Brain pericyte (primary cell): Measurements from ENCODE around the gene TRAPPC2L.

Experiments used
- DNase-seq: peaks from one replicate; pipeline ENCODE4 v3.0.0-alpha.2; 2012; ENCODE audit warnings: low read depth, low spot score

The TRAPPC2L gene

GRCh38 chr16:88839026-88839529 is 17.8 kb upstream of the TRAPPC2L start:
- no peak for DNase-seq

GRCh38 chr16:88839745-88840599 is 17.0 kb upstream of the TRAPPC2L start:
- DNase-seq: no peak

GRCh38 chr16:88840600-88841215 is 16.2 kb upstream of the TRAPPC2L start:
- no peak for DNase-seq

GRCh38 chr16:88841521-88842307 is 15.2 kb upstream of the TRAPPC2L start:
- DNase-seq: no peak

- no peak for DNase-seq
Measured at GRCh38 chr16:88842308-88842756, 14.6 kb upstream of the TRAPPC2L start.

GRCh38 chr16:88842806-88843205 is 14.1 kb upstream of the TRAPPC2L start:
- DNase-seq: no peak

- DNase-seq: no peak
Measured at GRCh38 chr16:88843256-88843655, 13.7 kb upstream of the TRAPPC2L start.

GRCh38 chr16:88844419-88845036 is 12.4 kb upstream of the TRAPPC2L start:
- no peak for DNase-seq

- DNase-seq: no peak
Measured at GRCh38 chr16:88846088-88846487, 10.8 kb upstream of the TRAPPC2L start.

- no peak for DNase-seq
Measured at GRCh38 chr16:88847654-88848053, 9.3 kb upstream of the TRAPPC2L start.

GRCh38 chr16:88848557-88848956 is 8.4 kb upstream of the TRAPPC2L start:
- no peak for DNase-seq

- DNase-seq: no peak
Measured at GRCh38 chr16:88850531-88851199, 6.3 kb upstream of the TRAPPC2L start.

- no peak for DNase-seq
Measured at GRCh38 chr16:88851616-88852015, 5.3 kb upstream of the TRAPPC2L start.

GRCh38 chr16:88853325-88853941 is 3.5 kb upstream of the TRAPPC2L start:
- DNase-seq: no peak

- no peak for DNase-seq
Measured at GRCh38 chr16:88854306-88855111, 2.4 kb upstream of the TRAPPC2L start.

- no peak for DNase-seq
Measured at GRCh38 chr16:88855176-88855575, 1.8 kb upstream of the TRAPPC2L start.

- DNase-seq: no peak
Measured at GRCh38 chr16:88855736-88856121, 1.2 kb upstream of the TRAPPC2L start.

- DNase-seq: no peak
Measured at GRCh38 chr16:88856122-88856827, 652 bp upstream of the TRAPPC2L start.

GRCh38 chr16:88857728-88858339 is 907 bp downstream of the TRAPPC2L start:
- no peak for DNase-seq
